Liver (tissue), 9 donors: ENCODE measurements around the gene IFT122. TPM values are rescaled to one million over a fixed set of nuclear protein-coding genes. Genes with fewer than 3 reads are reported as not detected.

Source experiments
- DNase-seq: peaks from one replicate; pipeline ENCODE4 v3.0.0-alpha.2; 2017; ENCODE audit warnings: low spot score
- H3K27ac ChIP-seq, 2 donors: one replicate each; pipeline ENCODE4 v1.7.0; 2013; ENCODE audit warnings: inconsistent platforms in 2 of 2, low read length in 2 of 2, control low read depth in 1 of 2, low read depth in 1 of 2, mild to moderate bottlenecking in 1 of 2
- H3K27me3 ChIP-seq, 4 donors: one replicate each; pipeline versions ENCODE4 v1.6.1 to v1.7.0; 2013; ENCODE audit warnings: low read length in 3 of 4, inconsistent platforms in 1 of 4, mild to moderate bottlenecking in 1 of 4, moderate library complexity in 1 of 4; ENCODE audit not compliant: control insufficient read depth in 4 of 4, insufficient read depth in 4 of 4
- H3K36me3 ChIP-seq, 4 donors: one replicate each; pipeline versions ENCODE4 v1.6.1 to v1.7.0; 2013; ENCODE audit warnings: low read length in 3 of 4, mild to moderate bottlenecking in 3 of 4, low read depth in 1 of 4, moderate library complexity in 1 of 4; ENCODE audit not compliant: control insufficient read depth in 4 of 4, insufficient read depth in 3 of 4
- H3K4me1 ChIP-seq, 4 donors: one replicate each; pipeline versions ENCODE4 v1.6.1 to v1.7.0; 2013; ENCODE audit warnings: low read length in 3 of 4, mild to moderate bottlenecking in 3 of 4, moderate library complexity in 1 of 4; ENCODE audit not compliant: control insufficient read depth in 4 of 4, insufficient read depth in 4 of 4
- H3K4me3 ChIP-seq, 3 donors: one replicate each; pipeline versions ENCODE4 v1.6.1 to v1.7.0; 2013; ENCODE audit warnings: low read length in 3 of 3, control low read depth in 1 of 3, low read depth in 1 of 3, mild to moderate bottlenecking in 1 of 3
- H3K9ac ChIP-seq, 2 donors: one replicate each; pipeline ENCODE4 v1.7.0; 2013; ENCODE audit warnings: low read length in 2 of 2, mild to moderate bottlenecking in 2 of 2, moderate library complexity in 2 of 2, control low read depth in 1 of 2, low read depth in 1 of 2
- H3K9me3 ChIP-seq, 4 donors: one replicate each; pipeline versions ENCODE4 v1.6.1 to v1.7.0; 2013; ENCODE audit warnings: low read length in 3 of 4; ENCODE audit not compliant: control insufficient read depth in 4 of 4
- CTCF ChIP-seq: fragments of 150-350 bp; IDR thresholded peaks from 2 replicates; pipeline ENCODE4 v1.5.1; 2017; ENCODE audit warnings: improper control_type of control experiment, low read depth, low read length; ENCODE audit not compliant: missing input control
- EGR1 ChIP-seq, 2 donors: IDR thresholded peaks; 2 replicates each; pipeline ENCODE4 v1.6.1; 2016 to 2018; ENCODE audit warnings: antibody characterized with exemption in 2 of 2, low read depth in 2 of 2
- GABPA ChIP-seq, 2 donors: IDR thresholded peaks in 1 of 2; conservative IDR thresholded peaks in 1 of 2; 2 replicates each; pipeline ENCODE4 v1.6.1; 2016; ENCODE audit warnings: antibody characterized with exemption in 2 of 2, mild to moderate bottlenecking in 1 of 2, moderate library complexity in 1 of 2
- HNF4A ChIP-seq, 2 donors: conservative IDR thresholded peaks; 2 replicates each; pipeline ENCODE4 v1.6.1; 2016; ENCODE audit warnings: antibody characterized with exemption in 2 of 2, mild to moderate bottlenecking in 2 of 2
- JUND ChIP-seq, 2 donors: IDR thresholded peaks; 2 replicates each; pipeline ENCODE4 v1.6.1; 2016; ENCODE audit warnings: antibody characterized with exemption in 2 of 2
- NR2F2 ChIP-seq: IDR thresholded peaks from 2 replicates; pipeline ENCODE4 v1.6.1; 2016; ENCODE audit warnings: antibody characterized with exemption
- RAD21 ChIP-seq, 2 donors: IDR thresholded peaks; 2 replicates each; pipeline ENCODE4 v1.6.1; 2016; ENCODE audit warnings: antibody characterized with exemption in 2 of 2, mild to moderate bottlenecking in 2 of 2
- REST ChIP-seq: IDR thresholded peaks from 2 replicates; pipeline ENCODE4 v1.6.1; 2016; ENCODE audit warnings: antibody characterized with exemption, mild to moderate bottlenecking
- RXRA ChIP-seq, 2 donors: IDR thresholded peaks; 2 replicates each; pipeline ENCODE4 v1.6.1; 2017 to 2018; ENCODE audit warnings: antibody characterized with exemption in 2 of 2, mild to moderate bottlenecking in 1 of 2
- SP1 ChIP-seq: IDR thresholded peaks from 2 replicates; pipeline ENCODE4 v1.6.1; 2018; ENCODE audit warnings: antibody characterized with exemption, mild to moderate bottlenecking
- YY1 ChIP-seq: IDR thresholded peaks from 2 replicates; pipeline ENCODE4 v1.6.1; 2016; ENCODE audit warnings: antibody characterized with exemption, mild to moderate bottlenecking
- WGBS: extraction: QIAGEN DNeasy Blood & Tissue Kit; methylation state at CpG from one replicate; pipeline ENCODE4 v1.1.7; 2013; 5-methylcytosine and 5-hydroxymethylcytosine counted together
- polyA plus RNA-seq, 2 donors: library from polyadenylated mRNA; stranded (reverse) in 1 of 2; unstranded in 1 of 2; fragments of 200-250 nt in 1 of 2; fragments of >200 nt in 1 of 2; fragmentation: Nextera tagmentation in 1 of 2; extraction: Ambion mirVana in 1 of 2; gene quantifications; one replicate each; pipeline versions ENCODE4 v1.2.1 to v1.2.3, GENCODE V29; 2013 to 2015
- total RNA-seq, 2 donors: library from RNA; depleted of rRNA; stranded (reverse); fragments of >200 nt; gene quantifications; one replicate each; pipeline ENCODE4 v1.2.3, GENCODE V29; 2014
- TF ChIP-seq, protein P1 (sequence below): IDR thresholded peaks from 2 replicates; pipeline ENCODE4 v1.6.1; 2016; ENCODE audit warnings: antibody characterized with exemption
- TF ChIP-seq, protein P2 (sequence below): IDR thresholded peaks from 2 replicates; pipeline ENCODE4 v1.6.1; 2016; ENCODE audit warnings: antibody characterized with exemption
- TF ChIP-seq, protein P3 (sequence below): IDR thresholded peaks from 2 replicates; pipeline ENCODE4 v1.6.1; 2016; ENCODE audit warnings: antibody characterized with exemption
- donor health status: healthy.
- donor health status: healthy.
- donor health status: healthy.
- donor health status: healthy.
- donor health status: healthy.

Gene IFT122
- total and polyA plus RNA-seq, 4 donors = 3.3 to 25.8 (median 10.6) TPM

GRCh38 chr3:129441215-129441614 is 1.2 kb downstream of the IFT122 start:
- Histone ChIP-seq H3K4me1 (peaks cover 0 to 53% (median 30%) of the 10 kb centered on the region in 4 donors), H3K27ac (peak overlapping the region; percentile 86), H3K9me3 (no peaks in the 10 kb centered on the region), H3K36me3 (peaks cover 0 to 10% (median 7%) of the 10 kb centered on the region in 4 donors), H3K4me3 (peak overlapping the region in 2 of 3 donors; percentile 16 to 84), H3K9ac (peak overlapping the region; percentile 13 to 87), H3K27me3 (no peaks in the 10 kb centered on the region)
- 47% methylated on average over 9 of the region's 9 CpGs for whole genome bisulfite sequencing
- TF ChIP-seq SP1 (no peak), JUND (IDR thresholded peaks at IDR 0.05) (no peak), CTCF (no peak), EGR1 (IDR thresholded peaks at IDR 0.05; ENCODE audit: low read depth in 2 of 2) (no peak), HNF4A (conservative IDR thresholded peaks at IDR 0.05) (no peak), NR2F2 (no peak), GABPA (IDR thresholded peaks at IDR 0.05 in 1 of 2, conservative IDR thresholded peaks at IDR 0.05 in 1 of 2) (no peak), RAD21 (IDR thresholded peaks at IDR 0.05) (no peak)
- TF ChIP-seq, protein P1, sequence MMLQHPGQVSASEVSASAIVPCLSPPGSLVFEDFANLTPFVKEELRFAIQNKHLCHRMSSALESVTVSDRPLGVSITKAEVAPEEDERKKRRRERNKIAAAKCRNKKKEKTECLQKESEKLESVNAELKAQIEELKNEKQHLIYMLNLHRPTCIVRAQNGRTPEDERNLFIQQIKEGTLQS = no peak
- TF ChIP-seq, protein P2, sequence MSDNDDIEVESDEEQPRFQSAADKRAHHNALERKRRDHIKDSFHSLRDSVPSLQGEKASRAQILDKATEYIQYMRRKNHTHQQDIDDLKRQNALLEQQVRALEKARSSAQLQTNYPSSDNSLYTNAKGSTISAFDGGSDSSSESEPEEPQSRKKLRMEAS = no peak
- TF ChIP-seq, protein P3, sequence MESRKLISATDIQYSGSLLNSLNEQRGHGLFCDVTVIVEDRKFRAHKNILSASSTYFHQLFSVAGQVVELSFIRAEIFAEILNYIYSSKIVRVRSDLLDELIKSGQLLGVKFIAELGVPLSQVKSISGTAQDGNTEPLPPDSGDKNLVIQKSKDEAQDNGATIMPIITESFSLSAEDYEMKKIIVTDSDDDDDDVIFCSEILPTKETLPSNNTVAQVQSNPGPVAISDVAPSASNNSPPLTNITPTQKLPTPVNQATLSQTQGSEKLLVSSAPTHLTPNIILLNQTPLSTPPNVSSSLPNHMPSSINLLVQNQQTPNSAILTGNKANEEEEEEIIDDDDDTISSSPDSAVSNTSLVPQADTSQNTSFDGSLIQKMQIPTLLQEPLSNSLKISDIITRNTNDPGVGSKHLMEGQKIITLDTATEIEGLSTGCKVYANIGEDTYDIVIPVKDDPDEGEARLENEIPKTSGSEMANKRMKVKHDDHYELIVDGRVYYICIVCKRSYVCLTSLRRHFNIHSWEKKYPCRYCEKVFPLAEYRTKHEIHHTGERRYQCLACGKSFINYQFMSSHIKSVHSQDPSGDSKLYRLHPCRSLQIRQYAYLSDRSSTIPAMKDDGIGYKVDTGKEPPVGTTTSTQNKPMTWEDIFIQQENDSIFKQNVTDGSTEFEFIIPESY = no peak
- DNase-seq = no peak

GRCh38 chr3:129441782-129442181 is 1.8 kb downstream of the IFT122 start:
- WGBS = 12% methylated on average over 4 of the region's 4 CpGs

More at GRCh38 chr3:129441782-129442181, 1.8 kb downstream of the IFT122 start:
- no peak overlapping the region for H3K4me3 ChIP-seq
- H3K9ac ChIP-seq = peak overlapping the region; percentile 42 to 67
- peak overlapping the region; percentile 55 to 65 for H3K27ac ChIP-seq
- no peaks in the 10 kb centered on the region for H3K27me3 ChIP-seq
- H3K9me3 ChIP-seq = no peaks in the 10 kb centered on the region
- TF ChIP-seq GABPA (IDR thresholded peaks at IDR 0.05 in 1 of 2, conservative IDR thresholded peaks at IDR 0.05 in 1 of 2) (no peak), NR2F2 (peak; percentile 42), RXRA (IDR thresholded peaks at IDR 0.05) (peak in 1 of 2 donors; percentile 10), SP1 (peak; percentile 40), EGR1 (IDR thresholded peaks at IDR 0.05; ENCODE audit: low read depth in 2 of 2) (no peak), CTCF (no peak), RAD21 (IDR thresholded peaks at IDR 0.05) (peak; percentile 40 to 52), YY1 (peak; percentile 69), REST (no peak)
- TF ChIP-seq, protein P3 = no peak
- TF ChIP-seq, protein P2 = peak; percentile 54
- H3K4me1 ChIP-seq = peaks cover 0 to 53% (median 30%) of the 10 kb centered on the region in 4 donors
- no peak for DNase-seq
- H3K36me3 ChIP-seq = peaks cover 0 to 6% (median 5%) of the 10 kb centered on the region in 4 donors
